Measurements from ENCODE around the gene NR1H2.

NR1H2 gene

DNA sequence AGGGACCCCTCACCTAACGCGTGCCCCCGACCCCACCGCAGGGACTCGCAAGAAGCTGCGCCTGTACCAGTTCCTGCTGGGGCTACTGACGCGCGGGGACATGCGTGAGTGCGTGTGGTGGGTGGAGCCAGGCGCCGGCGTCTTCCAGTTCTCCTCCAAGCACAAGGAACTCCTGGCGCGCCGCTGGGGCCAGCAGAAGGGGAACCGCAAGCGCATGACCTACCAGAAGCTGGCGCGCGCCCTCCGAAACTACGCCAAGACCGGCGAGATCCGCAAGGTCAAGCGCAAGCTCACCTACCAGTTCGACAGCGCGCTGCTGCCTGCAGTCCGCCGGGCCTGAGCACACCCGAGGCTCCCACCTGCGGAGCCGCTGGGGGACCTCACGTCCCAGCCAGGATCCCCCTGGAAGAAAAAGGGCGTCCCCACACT is 51.8 kb downstream of the NR1H2 start:
- DNase-seq, result no peak

DNA sequence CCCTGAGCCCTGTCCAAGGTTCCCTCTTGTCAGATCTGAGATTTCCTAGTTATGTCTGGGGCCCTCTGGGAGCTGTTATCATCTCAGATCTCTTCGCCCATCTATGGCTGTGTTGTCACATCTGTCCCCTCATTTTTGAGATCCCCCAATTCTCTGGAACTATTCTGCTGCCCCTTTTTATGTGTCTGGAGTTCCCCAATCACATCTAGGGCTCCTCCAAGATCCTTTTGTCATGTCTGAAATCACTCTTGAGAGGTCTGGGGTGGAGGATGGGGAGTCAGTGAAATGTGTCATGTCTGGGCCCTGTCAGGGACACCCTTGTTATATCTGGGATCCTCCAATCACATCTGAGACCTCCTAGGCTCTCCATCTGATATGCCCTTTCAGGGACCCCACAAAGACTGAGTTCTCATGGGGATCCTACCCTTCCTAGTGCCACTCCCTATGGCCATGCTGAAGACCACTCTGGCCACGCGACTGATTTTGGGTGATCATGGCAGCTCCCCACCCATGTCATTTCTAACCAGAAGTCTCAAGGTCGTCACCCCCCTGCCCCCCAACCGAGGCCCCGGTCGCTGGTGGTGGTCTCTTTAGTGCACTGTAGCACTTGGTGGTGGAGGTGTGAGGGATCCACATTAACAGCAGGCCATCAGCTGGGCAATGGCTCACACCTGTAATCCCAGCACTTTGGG is 52.7 kb downstream of the NR1H2 start:
- no peak for DNase-seq

DNA sequence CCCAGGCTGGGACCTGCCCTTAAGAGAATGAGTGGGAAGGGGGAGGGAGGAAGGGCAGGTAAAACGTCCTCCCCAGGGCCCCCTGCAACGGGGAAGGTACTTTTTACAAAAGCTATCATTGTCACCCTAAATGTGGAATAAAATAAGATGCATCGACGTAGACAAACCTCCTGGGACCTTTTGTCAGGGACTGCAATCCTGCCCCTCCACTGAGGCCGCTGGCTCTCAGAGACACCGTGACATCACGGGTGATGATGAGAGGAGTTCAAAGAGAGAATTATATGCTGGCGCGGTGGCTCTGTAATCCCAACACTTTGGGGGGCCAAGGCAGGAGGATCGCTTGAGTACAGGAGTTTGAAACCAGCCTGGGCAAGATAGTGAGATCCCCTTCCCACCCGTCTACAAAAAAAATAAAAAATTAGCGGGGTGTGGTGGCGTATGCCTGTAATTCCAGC is 54.7 kb downstream of the NR1H2 start:
- no peak for DNase-seq

DNA sequence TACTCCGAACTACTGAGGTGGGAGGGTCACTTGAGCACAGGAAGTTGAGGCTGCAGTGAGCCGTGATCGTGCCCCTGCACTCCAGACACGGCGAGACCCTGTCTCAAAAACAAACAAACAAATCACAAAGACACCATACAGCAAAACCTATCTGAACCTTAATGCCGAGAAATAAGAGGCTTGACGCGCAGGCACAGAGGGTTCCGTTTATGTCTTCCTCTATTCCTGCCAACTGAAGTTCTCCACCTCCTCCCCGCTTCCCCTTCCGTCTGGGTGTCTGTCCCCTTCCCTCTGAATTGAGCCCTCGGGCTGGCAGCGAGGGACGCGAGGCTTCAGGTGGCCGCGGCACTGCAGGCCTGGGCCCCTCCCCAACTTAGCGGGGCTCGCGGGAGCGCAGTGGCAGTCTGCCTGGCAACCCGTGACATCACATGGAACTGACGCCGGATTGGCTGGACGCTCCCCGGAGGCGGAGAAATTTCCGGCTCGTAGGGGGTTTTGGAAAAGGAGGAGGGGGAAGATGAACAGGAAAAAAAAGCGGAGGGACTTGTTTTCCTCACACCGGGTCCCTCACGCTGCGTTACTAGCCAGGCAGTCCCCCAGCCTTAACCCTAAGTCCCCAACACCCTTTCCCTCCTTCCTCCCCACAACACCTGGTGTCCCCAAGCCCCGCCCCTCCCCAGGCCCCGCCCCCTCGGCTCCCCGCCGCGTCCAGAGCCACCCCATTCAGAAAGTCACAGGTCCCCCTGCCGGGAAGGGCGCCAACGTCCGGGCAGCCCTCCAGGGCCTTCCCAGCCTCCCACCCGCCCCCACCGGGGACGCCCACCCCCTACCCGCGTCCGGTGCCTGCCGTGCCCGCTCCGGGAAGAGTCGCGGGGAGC is 55.3 kb downstream of the NR1H2 start:
- DNase-seq, result peak; percentile 10

DNA sequence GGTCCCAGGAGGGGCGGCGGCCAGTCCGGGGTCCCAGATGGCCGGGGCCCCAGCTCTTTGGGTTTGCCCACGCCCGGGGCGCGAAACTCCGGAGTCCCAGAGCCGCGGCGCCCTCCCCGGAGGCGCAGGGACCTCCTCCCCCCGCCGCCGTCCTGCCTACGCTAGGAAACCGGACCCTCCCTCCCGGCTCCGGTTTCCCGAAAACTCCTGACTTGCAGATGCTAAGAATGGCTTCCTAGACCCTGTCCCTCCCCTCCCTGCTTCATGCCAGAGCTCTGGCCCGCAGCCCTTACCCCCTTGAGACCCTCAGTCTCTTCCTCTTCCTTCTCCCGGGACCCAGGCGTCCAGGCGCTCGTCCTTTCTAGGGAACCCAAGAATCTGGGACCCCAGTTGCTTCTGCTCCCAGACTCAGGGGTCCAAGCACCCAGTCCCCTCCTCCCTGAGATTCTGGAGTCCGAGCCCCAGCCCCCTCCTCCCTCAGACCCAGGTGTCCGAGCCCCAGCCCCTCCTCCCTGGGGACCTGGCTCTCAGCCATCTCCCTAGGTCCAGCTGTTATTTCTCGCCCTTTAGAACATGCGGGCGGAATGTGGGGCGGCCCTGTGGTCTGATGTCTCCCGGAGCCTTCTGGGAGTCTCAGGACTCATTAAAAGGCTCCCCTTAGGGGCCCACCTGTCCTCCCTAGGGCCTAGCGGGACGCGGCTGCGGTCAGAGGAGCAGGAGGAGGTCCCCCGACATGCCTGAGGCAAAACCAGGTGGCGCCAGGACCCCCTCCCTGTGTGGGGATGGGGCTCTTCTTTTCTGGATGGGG is 56.2 kb downstream of the NR1H2 start, which contains the start of gene MYBPC2:
Gene MYBPC2, plus strand, starts transcription at position 672 of the 808 bp plus-strand sequence. Its CDS starts 62 bp downstream, at position 734.
- DNase-seq, result no peak
